Neural progenitor cell (in vitro differentiated cells): ENCODE results near the gene C10orf62. TPM values are rescaled to one million over a fixed set of nuclear protein-coding genes. Genes with fewer than 3 reads are reported as not detected.
"Not testable (repeated sequence)": the region's sequence is repeated elsewhere in the genome, so short reads cannot be mapped to it uniquely, and the experiment has no call there.

Experiments used
- DNase-seq: peaks from one replicate; pipeline ENCODE4 v3.0.0-alpha.2; 2016; ENCODE audit warnings: low spot score
- H2AFZ ChIP-seq: fragments of 200-600 bp; sonication (generic); replicated peaks from 2 replicates; pipeline ENCODE4 v1.6.1; 2016; ENCODE audit warnings: antibody characterized with exemption
- H3F3A ChIP-seq: fragments of 200-600 bp; sonication (generic); 2 replicates; pipeline ENCODE4 v1.6.1; 2016; ENCODE audit warnings: antibody characterized with exemption, low read depth
- H3K27ac ChIP-seq: fragments of 200-600 bp; sonication (generic); 2 replicates; pipeline ENCODE4 v1.5.1; 2016; ENCODE audit warnings: mild to moderate bottlenecking
- H3K27me3 ChIP-seq: fragments of 200-600 bp; sonication (generic); 2 replicates; pipeline ENCODE4 v1.6.1; 2016; ENCODE audit warnings: mild to moderate bottlenecking, moderate library complexity
- H3K36me3 ChIP-seq: fragments of 200-600 bp; sonication (generic); 2 replicates; pipeline ENCODE4 v1.5.1; 2016
- H3K4me1 ChIP-seq: fragments of 200-600 bp; sonication (generic); 2 replicates; pipeline ENCODE4 v1.6.1; 2016; ENCODE audit warnings: mixed run types
- H3K4me2 ChIP-seq: fragments of 200-600 bp; sonication (generic); 2 replicates; pipeline ENCODE4 v1.6.1; 2016
- H3K4me3 ChIP-seq: fragments of 200-600 bp; sonication (generic); 2 replicates; pipeline ENCODE4 v1.5.1; 2016
- H3K79me2 ChIP-seq: fragments of 200-600 bp; sonication (generic); 2 replicates; pipeline ENCODE4 v1.6.1; 2016; ENCODE audit warnings: low read depth
- H3K9ac ChIP-seq: fragments of 200-600 bp; sonication (generic); 2 replicates; pipeline ENCODE4 v1.6.1; 2016
- H3K9me3 ChIP-seq: fragments of 200-600 bp; sonication (generic); 2 replicates; pipeline ENCODE4 v1.5.1; 2016; ENCODE audit warnings: low read depth
- H4K20me1 ChIP-seq: fragments of 200-600 bp; sonication (generic); 2 replicates; pipeline ENCODE4 v1.6.1; 2016; ENCODE audit warnings: low read depth
- H3K27ac Mint-ChIP-seq: 3 replicates; pipeline ENCODE4 v1.8.0; 2021; ENCODE audit warnings: mixed read lengths
- H3K27me3 Mint-ChIP-seq: 2 replicates; pipeline ENCODE4 v1.8.0; 2022; ENCODE audit warnings: low read depth, mild to moderate bottlenecking, inconsistent platforms, moderate library complexity, mixed read lengths; ENCODE audit not compliant: insufficient read depth
- H3K36me3 Mint-ChIP-seq: 3 replicates; pipeline ENCODE4 v1.8.0; 2021; ENCODE audit warnings: mixed read lengths
- H3K4me1 Mint-ChIP-seq: 3 replicates; pipeline ENCODE4 v1.8.0; 2021; ENCODE audit warnings: mixed read lengths
- H3K4me3 Mint-ChIP-seq: 3 replicates; pipeline ENCODE4 v1.8.0; 2021; ENCODE audit warnings: mild to moderate bottlenecking, moderate library complexity, mixed read lengths
- H3K9me3 Mint-ChIP-seq: 3 replicates; pipeline ENCODE4 v1.8.0; 2020; ENCODE audit warnings: mixed read lengths
- EZH2 ChIP-seq: fragments of 200-600 bp; sonication (generic); IDR thresholded peaks from 2 replicates; pipeline ENCODE4 v1.6.1; 2017; ENCODE audit warnings: antibody characterized with exemption, mild to moderate bottlenecking, moderate library complexity
- EZH2phosphoT487 ChIP-seq: fragments of 200-600 bp; sonication (generic); IDR thresholded peaks from 2 replicates; pipeline ENCODE4 v1.6.1; 2017; ENCODE audit warnings: antibody characterized with exemption
- total RNA-seq: library from RNA; depleted of rRNA; stranded (reverse); fragments of >200 nt; gene quantifications from 2 replicates; pipeline ENCODE4 v1.2.3, GENCODE V29; 2015; ENCODE audit warnings: low replicate concordance
- TF ChIP-seq, protein P1 (sequence below): fragments of 200-600 bp; sonication (generic); IDR thresholded peaks from 2 replicates; pipeline ENCODE4 v1.5.1; 2017; ENCODE audit warnings: antibody characterized with exemption, mild to moderate bottlenecking

The C10orf62 gene
- total RNA-seq, 1 donor from 2014 or later, result not detected

DNA sequence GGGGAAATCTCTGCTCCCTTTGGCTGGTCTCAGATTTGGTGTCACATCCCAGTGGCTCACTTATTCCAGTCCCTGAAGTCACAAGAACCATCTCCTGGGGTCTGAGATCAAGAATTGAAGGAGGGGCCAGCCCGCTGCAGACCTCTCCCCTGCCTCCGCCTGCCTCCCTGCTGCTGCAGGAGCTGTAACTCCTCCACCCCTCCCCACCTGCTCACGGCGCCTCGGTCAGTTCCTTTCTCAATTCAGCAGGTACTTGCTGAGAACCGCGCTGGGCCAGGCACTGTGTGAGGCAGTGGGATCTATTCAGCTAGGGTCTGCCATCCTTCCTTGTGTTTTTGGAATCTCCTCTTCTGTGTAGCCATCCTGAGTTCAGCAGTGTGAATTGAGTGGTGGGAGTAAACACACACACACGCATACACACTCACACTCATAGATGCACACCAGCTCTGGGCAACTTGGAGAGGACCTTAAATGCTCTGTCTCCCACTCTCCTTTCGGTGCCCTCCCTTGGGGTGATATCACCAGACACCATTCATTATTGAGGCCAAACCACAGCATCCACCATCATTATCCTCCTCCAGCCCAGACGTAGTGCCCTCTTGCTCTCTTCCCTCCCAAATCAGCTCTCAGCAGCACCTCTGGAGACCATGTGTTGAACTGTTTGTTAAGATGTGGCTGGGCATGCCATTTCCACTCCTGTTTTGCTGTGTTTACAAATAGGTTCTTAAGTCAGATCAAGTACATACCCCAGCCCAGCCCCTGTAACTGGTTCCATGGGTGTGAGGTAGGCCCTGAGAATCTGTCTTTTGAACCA is 39.0 kb upstream of the C10orf62 start:
- Histone ChIP-seq H3K4me2 (peak overlapping the region; percentile 70), H3K9ac (peak overlapping the region; percentile 5)
- H3K4me1 Mint-ChIP-seq, result peaks cover 54% of the 10 kb centered on the region

DNA sequence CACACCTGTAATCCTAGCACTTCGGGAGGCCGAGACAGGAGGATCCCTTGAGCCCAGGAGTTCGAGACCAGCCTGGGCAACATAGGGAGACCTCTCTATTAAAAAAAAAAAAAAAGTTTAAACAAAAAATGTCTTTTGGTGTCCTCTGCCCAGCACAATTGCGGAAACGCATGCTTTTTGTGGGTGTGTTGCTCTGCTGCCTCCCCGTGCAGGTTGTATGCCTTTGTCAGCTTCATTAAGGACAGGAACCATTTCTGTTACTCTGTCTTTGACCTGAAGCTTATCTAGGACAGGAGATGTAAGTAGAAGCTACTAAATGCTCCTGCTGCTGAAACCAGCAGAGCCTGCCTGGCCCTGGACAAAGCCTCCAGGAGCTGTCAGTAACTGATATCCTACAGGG is 38.2 kb upstream of the C10orf62 start:
- no peak overlapping the region for H3K9ac ChIP-seq

More for the DNA sequence above, 39.0 kb upstream of the C10orf62 start:
- H3K27me3 ChIP-seq, result no peaks in the 10 kb centered on the region
- H3F3A ChIP-seq, result peaks cover 32% of the 10 kb centered on the region
- H3K27ac ChIP-seq, result peak overlapping the region; percentile 74
- peaks cover 6% of the 10 kb centered on the region for H3K27me3 Mint-ChIP-seq
- H3K36me3 ChIP-seq, result no peaks in the 10 kb centered on the region
- peak overlapping the region; percentile 18 for H3K4me3 Mint-ChIP-seq
- peak overlapping the region; percentile 11 for H2AFZ ChIP-seq
- H3K27ac Mint-ChIP-seq, result peak overlapping the region; percentile 85
- TF ChIP-seq EZH2phosphoT487, result no peak
- TF ChIP-seq, protein P1, sequence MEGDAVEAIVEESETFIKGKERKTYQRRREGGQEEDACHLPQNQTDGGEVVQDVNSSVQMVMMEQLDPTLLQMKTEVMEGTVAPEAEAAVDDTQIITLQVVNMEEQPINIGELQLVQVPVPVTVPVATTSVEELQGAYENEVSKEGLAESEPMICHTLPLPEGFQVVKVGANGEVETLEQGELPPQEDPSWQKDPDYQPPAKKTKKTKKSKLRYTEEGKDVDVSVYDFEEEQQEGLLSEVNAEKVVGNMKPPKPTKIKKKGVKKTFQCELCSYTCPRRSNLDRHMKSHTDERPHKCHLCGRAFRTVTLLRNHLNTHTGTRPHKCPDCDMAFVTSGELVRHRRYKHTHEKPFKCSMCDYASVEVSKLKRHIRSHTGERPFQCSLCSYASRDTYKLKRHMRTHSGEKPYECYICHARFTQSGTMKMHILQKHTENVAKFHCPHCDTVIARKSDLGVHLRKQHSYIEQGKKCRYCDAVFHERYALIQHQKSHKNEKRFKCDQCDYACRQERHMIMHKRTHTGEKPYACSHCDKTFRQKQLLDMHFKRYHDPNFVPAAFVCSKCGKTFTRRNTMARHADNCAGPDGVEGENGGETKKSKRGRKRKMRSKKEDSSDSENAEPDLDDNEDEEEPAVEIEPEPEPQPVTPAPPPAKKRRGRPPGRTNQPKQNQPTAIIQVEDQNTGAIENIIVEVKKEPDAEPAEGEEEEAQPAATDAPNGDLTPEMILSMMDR, result no peak
- no peak for TF ChIP-seq EZH2
- H3K36me3 Mint-ChIP-seq, result no peaks in the 10 kb centered on the region
- H3K9me3 Mint-ChIP-seq, result peaks cover 5% of the 10 kb centered on the region
- H3K4me3 ChIP-seq, result no peak overlapping the region
- H3K79me2 ChIP-seq, result no peaks in the 10 kb centered on the region
- peak; percentile 48 for DNase-seq
- H3K9me3 ChIP-seq, result no peaks in the 10 kb centered on the region
- H3K4me1 ChIP-seq, result peaks cover 39% of the 10 kb centered on the region
- H4K20me1 ChIP-seq, result no peaks in the 10 kb centered on the region

DNA sequence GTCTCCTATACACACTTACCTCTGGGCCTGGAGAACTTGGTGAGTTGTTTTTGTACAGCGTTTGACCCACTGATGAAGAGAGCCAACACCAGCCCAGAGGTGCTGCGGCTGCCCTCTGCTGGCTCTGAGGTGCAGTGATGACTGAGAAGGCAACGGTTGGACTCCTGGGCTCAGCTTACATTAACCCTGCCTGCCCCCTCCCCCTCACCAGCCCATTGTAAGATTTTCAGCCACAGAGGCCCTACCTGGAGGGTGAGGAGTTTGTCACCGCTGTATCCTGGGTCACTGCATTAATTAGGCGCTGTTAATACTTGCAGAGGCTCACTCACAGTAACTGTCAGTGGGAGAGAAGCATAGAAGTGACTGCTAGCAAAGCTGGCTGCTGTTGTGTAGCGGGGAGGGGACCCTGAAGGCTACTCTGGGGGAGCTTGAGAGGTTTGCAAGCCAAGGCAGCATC is 35.9 kb upstream of the C10orf62 start:
- Histone ChIP-seq H3K9ac (no peak overlapping the region), H3K4me3 (no peak overlapping the region), H3K36me3 (no peaks in the 10 kb centered on the region), H3K27ac (no peak overlapping the region), H3K4me2 (peak overlapping the region; percentile 70), H3K27me3 (no peaks in the 10 kb centered on the region), H3K9me3 (no peaks in the 10 kb centered on the region), H2AFZ (peak overlapping the region; percentile 54), H3K79me2 (no peaks in the 10 kb centered on the region), H4K20me1 (no peaks in the 10 kb centered on the region), H3K4me1 (peaks cover 35% of the 10 kb centered on the region), H3F3A (peaks cover 32% of the 10 kb centered on the region)
- DNase-seq, result peak; percentile 88
- Mint-ChIP-seq H3K27ac (peak overlapping the region; percentile 81), H3K9me3 (peaks cover 8% of the 10 kb centered on the region), H3K4me1 (peaks cover 33% of the 10 kb centered on the region), H3K4me3 (peak overlapping the region; percentile 41), H3K36me3 (no peaks in the 10 kb centered on the region), H3K27me3 (peaks cover 4% of the 10 kb centered on the region)
- TF ChIP-seq, protein P1, result peak; percentile 86
- TF ChIP-seq EZH2 (no peak), EZH2phosphoT487 (no peak)

More for the DNA sequence above, 38.2 kb upstream of the C10orf62 start:
- Mint-ChIP-seq H3K9me3 (peaks cover 8% of the 10 kb centered on the region), H3K27ac (no peak overlapping the region), H3K27me3 (peaks cover 6% of the 10 kb centered on the region), H3K4me1 (peaks cover 54% of the 10 kb centered on the region), H3K36me3 (no peaks in the 10 kb centered on the region), H3K4me3 (no peak overlapping the region)
- no peaks in the 10 kb centered on the region for H4K20me1 ChIP-seq
- no peak overlapping the region for H3K4me2 ChIP-seq
- DNase-seq, result no peak
- no peaks in the 10 kb centered on the region for H3K79me2 ChIP-seq
- H3K27ac ChIP-seq, result no peak overlapping the region
- H3K27me3 ChIP-seq, result no peaks in the 10 kb centered on the region
- no peaks in the 10 kb centered on the region for H3K9me3 ChIP-seq
- H3K4me1 ChIP-seq, result peaks cover 39% of the 10 kb centered on the region
- H3K4me3 ChIP-seq, result no peak overlapping the region
- H3K36me3 ChIP-seq, result no peaks in the 10 kb centered on the region
- H2AFZ ChIP-seq, result no peak overlapping the region
- TF ChIP-seq EZH2, result no peak
- TF ChIP-seq, protein P1, result no peak
- no peak for TF ChIP-seq EZH2phosphoT487
- peaks cover 32% of the 10 kb centered on the region for H3F3A ChIP-seq

DNA sequence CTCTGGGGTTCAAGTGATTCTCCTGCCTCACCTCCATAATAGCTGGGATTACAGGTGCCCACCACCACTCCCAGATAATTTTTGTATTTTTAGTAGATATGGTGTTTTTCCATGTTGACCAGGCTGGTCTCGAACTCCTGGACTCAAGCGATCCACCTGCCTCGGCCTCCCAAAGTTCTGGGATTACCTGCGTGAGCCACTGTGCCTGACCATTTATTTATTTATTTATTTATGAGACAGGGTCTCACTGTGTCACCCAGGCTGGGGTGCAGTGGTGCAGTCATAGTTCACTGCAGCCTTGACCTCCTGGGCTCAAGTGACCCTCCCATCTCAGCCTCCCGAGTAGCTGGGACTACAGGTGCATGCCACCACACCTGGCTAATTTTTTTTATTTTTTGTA is 35.2 kb upstream of the C10orf62 start:
- H3K4me3 ChIP-seq, H3K27ac ChIP-seq, H3K27ac Mint-ChIP-seq, H3K79me2 ChIP-seq, H3K9me3 ChIP-seq, H3K4me2 ChIP-seq, H3K27me3 ChIP-seq, H3K27me3 Mint-ChIP-seq, H3K9me3 Mint-ChIP-seq, H3K36me3 ChIP-seq, H3K4me3 Mint-ChIP-seq, H3K36me3 Mint-ChIP-seq, H4K20me1 ChIP-seq, DNase-seq, H3K9ac ChIP-seq, H2AFZ ChIP-seq: not testable (repeated sequence)
- H3K4me1 ChIP-seq, result peaks cover 29% of the 10 kb centered on the region
- H3K4me1 Mint-ChIP-seq, result peaks cover 29% of the 10 kb centered on the region
- H3F3A ChIP-seq, result peaks cover 25% of the 10 kb centered on the region

DNA sequence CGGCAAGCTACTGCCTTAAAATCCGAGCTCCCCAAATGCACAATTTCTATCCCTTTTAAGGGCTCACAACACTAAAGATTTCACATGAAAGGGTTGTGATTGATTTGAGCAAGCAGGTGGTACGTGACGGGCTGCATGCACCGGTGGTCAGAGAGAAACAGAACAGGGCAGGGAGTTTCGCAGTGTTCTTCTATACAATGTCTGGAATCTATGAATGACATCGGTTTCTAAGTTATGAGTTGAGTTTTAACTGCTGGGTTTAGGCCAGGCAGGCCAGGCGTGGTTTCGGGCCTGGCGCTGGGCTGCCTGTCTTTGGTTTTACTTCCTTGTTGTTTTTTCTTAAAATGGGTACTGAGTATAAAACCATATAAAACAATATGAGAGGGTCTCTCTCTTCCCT is 34.0 kb upstream of the C10orf62 start:
- not testable (repeated sequence) for H4K20me1 ChIP-seq, H3K27me3 Mint-ChIP-seq, H3K36me3 Mint-ChIP-seq, H3K4me3 Mint-ChIP-seq, H3K27ac ChIP-seq, H3K36me3 ChIP-seq, H3K4me3 ChIP-seq, H3K4me2 ChIP-seq, H3K27me3 ChIP-seq, H3K9me3 ChIP-seq, DNase-seq, H3K79me2 ChIP-seq, H2AFZ ChIP-seq, H3K9me3 Mint-ChIP-seq, H3K27ac Mint-ChIP-seq, H3K9ac ChIP-seq
- Histone ChIP-seq H3F3A (peaks cover 13% of the 10 kb centered on the region), H3K4me1 (peaks cover 17% of the 10 kb centered on the region)
- H3K4me1 Mint-ChIP-seq, result peaks cover 17% of the 10 kb centered on the region
